HG03565 (cell line): ENCODE measurements around the gene AASDHPPT.
"Not testable (repeated sequence)": the region's sequence is repeated elsewhere in the genome, so short reads cannot be mapped to it uniquely, and the experiment has no call there.

Experiments
- ATAC-seq: cut with Tn5 transposase; IDR thresholded peaks from one replicate; pipeline ENCODE4 v1.9.1; 2021; ENCODE audit warnings: mild to moderate bottlenecking, moderate library complexity; ENCODE audit not compliant: unreplicated experiment

Gene AASDHPPT

DNA sequence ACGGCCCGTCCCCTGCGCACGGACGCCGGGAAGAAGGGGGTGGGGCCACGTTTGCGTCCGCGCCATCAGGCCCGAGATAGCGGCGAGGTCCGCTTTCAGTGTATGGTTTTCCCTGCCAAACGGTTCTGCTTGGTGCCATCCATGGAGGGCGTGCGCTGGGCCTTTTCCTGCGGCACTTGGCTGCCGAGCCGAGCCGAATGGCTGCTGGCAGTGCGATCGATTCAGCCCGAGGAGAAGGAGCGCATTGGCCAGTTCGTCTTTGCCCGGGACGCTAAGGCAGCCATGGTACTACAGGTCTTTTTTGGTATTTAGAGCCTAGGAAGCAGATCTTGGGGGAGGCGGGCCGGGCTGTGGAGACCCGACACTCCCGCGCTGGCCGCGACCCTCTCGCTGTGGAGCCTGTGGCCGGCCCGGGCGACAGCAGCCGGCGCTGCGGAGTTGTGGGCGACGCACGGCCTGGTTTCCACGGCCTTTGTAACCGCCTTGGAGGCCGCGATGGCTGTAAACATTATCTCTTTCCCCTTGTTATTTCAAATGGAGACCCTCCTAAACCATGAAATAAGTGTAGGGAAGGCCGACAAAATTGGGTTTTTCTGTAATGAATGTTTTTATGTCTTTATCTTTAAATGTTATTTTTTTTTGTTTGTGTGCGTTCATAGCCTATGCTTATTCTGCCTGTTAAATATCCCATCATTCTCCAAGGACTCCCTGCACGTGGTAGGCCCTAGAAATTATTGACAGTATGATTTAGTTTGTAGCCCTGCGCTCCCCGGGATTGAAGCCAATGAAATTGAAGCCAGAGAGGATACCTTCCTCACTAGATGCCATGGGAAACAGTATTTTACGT lies at the start of gene AASDHPPT:
Gene AASDHPPT (plus strand): TSS at position 54 of the 847 bp plus-strand sequence. CDS start 49 bp downstream, at position 103.
- ATAC-seq = peak; percentile 6

- ATAC-seq = no peak
These were observed 46.9 kb upstream of the AASDHPPT start for GRCh38 chr11:106030609-106031008.

DNA sequence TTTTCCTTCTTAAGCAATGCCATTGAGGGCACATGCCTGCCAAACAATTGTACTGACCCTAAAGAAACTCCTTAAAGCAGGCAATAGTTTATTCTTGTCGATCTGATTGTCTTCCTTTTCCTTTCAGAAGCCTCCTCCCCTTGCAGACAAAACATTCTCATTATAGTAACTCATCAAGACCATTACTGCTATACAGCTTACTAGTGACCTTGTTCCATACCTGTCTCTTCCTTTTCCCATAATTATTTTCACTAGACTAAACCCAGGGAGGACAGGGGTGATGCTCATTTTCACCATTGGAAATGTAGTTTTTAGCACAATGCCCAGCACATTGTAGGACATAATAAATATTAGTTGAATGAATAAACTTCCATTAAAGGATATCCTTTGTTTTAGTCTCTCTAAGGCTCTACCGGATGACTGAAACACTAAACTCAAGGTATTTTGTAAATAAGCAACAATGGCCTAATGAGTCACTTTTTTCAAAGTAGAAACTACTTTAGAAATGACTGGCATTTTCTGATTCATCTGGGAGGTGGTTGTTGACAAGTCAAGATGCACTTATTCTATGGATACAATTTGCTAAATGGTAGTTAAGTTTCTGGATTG lies 46.2 kb upstream of the AASDHPPT start:
- peak; percentile 51 for ATAC-seq

DNA sequence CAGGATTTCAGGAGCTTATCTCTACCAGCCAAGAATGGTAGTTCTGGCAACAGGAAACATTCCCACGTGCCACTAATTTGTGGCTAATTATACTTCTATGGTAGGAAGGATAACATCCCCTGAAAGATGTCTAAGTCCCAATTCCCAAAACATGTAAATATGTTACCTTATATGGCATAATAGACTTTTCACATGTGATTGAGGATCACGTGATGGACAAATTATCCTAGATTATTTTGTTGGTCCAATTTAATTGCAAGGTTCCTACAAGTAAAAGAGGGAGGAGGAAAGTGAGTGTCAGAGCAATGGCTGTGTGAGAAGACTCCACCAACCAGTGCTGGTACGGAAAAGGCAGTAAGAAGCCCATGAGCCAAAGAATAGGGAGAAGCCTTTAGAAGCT lies 45.5 kb upstream of the AASDHPPT start:
- no peak for ATAC-seq

GRCh38 chr11:106032861-106033260 lies 44.6 kb upstream of the AASDHPPT start:
- no peak for ATAC-seq

DNA sequence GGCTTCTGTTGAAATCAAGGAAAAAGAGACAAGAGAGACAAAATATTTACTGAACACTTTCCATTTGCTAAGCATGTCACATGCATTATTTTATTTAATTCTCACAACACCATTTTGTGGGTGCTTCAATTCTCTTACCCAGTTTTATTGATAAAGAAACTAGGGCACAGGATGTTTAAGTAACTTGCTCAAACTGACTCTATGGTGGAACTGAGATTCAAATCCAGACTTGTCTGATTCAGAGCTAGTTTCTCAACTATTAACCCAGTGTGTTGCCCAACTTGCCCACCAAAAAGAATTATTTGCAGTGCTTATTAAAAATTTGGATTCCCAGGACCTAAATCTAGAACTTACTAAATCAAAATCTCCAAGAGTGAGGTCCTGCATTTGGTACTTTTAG lies 33.9 kb upstream of the AASDHPPT start:
- no peak for ATAC-seq

DNA sequence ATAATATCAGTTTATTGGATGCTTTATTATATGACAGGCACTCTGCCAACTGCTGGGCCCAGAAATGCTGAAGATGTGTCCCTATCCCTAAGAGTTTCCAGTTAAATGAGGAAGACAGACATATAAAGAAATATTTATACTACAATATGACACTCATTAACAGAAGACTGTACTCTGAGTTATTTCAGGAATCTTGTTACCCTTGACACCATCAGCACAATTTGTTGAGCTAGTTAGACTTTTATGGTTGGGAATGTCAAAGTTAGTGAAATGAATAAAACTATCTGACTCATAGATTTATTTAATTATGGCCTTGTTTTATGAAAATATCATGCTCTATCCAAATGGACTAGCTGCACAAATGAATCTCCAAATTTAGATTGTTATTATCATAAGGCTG lies 29.8 kb upstream of the AASDHPPT start:
- ATAC-seq = no peak

- ATAC-seq = no peak
These were observed 27.6 kb upstream of the AASDHPPT start for GRCh38 chr11:106049727-106050476.

DNA sequence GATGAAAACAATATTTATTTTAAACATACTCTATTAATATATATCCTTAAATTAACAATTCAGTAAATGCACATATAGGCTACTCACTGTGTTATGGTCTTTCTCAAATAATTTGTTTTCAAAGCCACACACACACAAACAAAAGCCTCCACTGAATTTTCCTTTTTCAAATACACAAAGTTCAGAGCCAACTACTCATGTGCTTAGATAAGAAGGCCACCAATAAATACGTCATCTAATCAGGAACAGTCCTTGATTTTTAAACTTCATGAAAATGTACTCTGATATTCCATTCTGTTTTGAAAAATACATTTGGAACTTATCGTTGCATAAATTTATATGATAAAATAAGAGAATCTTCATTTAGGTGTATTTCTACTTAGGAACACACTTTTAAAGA lies 26.4 kb upstream of the AASDHPPT start:
- ATAC-seq = no peak

DNA sequence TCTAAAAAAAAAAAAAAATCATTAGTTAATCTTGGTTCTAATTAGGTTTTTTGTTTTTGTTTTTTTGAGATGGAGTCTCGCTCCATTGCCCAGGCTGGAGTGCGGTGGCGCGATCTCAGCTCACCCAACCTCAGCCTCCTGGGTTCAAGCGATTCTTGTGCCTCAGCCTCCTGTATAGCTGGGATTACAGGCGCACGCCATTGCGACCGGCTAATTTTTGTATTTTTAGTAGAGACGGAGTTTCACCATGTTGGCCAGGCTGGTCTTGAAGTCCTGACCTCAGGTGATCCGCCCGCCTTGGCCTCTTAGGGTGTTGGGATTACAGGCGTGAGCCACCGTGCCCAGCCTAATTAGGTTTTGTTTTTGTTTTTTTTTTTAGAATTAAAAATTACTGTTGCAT lies 19.1 kb upstream of the AASDHPPT start:
- ATAC-seq = not testable (repeated sequence)

GRCh38 chr11:106059617-106060016 lies 17.8 kb upstream of the AASDHPPT start:
- no peak for ATAC-seq

- no peak for ATAC-seq
These were observed 16.1 kb upstream of the AASDHPPT start for GRCh38 chr11:106061249-106061784.

DNA sequence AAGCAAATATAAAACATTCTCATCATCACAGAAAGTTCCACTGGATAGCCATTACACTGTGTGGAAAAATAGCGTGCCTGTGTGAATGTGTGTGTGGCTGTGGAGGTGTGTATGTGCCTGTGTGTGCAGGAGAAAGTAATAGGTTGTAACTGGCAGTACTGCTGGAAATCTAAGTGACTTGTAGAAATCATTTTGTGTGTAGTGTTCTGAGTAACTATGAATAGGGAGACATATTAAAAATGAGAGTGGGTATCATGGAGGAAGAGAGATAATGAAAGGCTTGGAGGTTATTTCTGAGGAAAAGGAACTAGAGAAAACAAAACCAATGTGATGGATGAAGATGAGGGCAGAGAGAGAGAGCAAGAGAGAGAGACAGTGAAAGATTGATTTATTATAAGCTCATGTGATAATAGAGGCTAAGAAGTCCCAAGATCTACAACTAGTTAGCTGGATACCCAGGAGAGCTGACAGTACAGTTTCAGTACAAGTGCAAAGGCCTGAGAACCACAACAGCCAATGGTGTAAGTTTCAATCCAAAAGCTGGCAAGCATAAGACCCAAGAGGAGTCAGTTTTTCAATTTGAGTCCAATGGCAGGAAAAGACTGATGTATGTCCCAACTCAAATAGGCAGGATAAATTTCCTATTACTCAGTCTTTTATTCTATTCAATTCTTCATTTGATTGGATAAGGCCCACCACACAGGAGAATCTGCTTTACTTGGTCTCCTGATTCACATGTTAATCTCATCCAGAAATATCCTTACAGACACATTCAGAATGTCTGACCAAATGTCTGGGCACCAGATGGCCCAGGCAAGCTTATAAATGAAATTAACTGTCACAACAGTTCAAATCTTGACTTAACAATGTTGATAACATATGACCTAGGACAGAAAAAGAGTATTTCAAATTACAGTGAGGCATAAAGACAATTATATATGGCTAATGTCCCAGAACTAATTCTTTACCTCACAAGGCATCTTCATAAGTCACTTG lies 15.2 kb upstream of the AASDHPPT start:
- ATAC-seq = no peak

- ATAC-seq = peak; percentile 58
These were observed 14.5 kb upstream of the AASDHPPT start for GRCh38 chr11:106063009-106063408.

GRCh38 chr11:106070606-106071005 lies 6.9 kb upstream of the AASDHPPT start:
- no peak for ATAC-seq

DNA sequence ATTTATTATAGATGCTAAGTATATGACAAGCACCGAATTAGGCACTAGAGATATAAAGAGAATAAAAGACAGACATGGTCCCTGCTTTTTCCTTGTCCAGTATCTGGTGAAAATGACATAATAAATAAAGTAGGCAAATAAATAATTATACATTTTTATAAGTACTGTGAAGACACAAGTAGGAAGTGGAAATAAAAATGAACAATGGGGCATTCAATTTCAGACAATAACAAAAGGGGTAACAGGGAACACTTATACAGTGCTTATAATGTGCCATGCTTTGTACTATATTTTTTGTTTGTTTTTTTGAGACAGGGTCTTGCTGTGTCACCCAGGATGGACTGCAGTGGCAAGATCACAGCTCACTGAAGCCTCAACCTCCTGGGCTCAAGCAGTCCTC lies 4.7 kb upstream of the AASDHPPT start:
- no peak for ATAC-seq

GRCh38 chr11:106076171-106076918 lies 1.1 kb upstream of the AASDHPPT start:
- ATAC-seq = no peak

DNA sequence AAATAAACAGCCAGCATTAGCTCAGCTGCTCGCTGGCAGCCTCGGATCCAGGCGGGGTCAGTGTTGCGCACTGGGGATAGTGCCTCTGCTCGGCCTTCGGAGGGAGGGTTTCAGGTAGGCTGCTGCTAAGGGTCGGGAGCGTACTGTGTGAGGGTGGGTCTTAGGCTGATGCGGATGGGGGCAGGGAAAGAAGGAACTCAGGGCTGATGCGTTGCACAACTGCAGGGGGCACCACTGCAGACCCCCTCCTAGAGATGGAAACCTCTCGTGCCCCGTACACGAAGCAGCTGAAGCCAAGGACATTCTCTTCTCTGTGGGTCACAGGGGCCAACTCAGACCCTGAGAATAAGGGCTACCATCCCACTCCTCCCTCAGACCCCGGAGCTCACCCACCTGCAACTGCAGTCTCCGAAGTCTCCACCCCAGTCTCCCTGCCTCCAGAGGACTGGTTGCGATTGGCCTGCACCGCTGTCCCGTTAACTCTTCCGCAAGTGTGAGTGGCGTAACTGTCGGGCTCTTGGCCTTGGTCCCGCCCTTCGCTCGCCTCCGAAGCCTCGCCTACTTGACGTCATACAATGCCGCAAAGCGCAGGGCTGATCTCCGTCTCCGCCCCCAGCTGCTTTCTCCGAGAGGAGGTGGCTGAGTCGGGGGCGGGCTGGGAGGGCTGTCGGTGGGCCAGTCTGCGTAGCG lies 398 bp upstream of the AASDHPPT start, which contains the start of gene KBTBD3:
Gene KBTBD3 (minus strand): TSS at position 429 of the 690 bp plus-strand sequence. CDS start 18,250 bp downstream, outside the sequence.
- ATAC-seq = peak; percentile 93

DNA sequence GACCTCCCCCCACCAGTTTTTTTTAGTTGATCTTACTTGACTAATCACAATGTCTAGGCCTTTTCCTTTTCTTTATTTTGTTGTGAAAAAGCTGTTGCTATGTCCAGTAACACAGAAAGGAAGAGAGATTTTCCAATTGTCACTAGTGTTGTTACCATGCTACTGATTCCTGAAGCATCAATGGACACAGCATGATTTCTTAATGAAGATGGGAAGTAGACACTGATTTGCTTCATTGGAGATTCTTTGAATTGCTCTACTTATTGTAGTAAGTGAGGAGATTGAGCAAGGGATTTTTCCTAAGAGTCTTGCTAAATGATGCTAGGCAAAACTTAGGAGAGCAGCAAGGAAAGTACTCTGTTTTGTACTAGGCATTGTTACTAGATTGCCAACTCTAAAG lies 4.6 kb downstream of the AASDHPPT start:
- no peak for ATAC-seq
